Measurements from ENCODE around the gene FOXS1.

FOXS1 gene

GRCh38 chr20:31838646-31839292 is 6.6 kb downstream of the FOXS1 start:
- Histone ChIP-seq H3K4me1 (ENCODE audit: insufficient read depth, low read length) (peaks cover 6% of the 10 kb centered on the region; the same call in 1 of the 2 replicates), H3K27ac (ENCODE audit: low read length) (no peak overlapping the region), H3K9me3 (ENCODE audit: insufficient read depth, low read length, severe bottlenecking) (no peaks in the 10 kb centered on the region), H3K4me3 (ENCODE audit: low read depth in 1 of 2, low read length in 2 of 2) (no peak overlapping the region), H4K20me1 (ENCODE audit: insufficient read depth, low read length) (peaks cover 9% of the 10 kb centered on the region; the same call in 1 of the 2 replicates), H3K27me3 (ENCODE audit: insufficient read depth, low read length, poor library complexity) (no peaks in the 10 kb centered on the region), H3K36me3 (ENCODE audit: insufficient read depth, low read length) (no peaks in the 10 kb centered on the region), H3K9ac (ENCODE audit: low read depth, low read length) (no peak overlapping the region), H3K79me2 (ENCODE audit: insufficient read depth, low read length) (no peaks in the 10 kb centered on the region), H2AFZ (ENCODE audit: low read depth, low read length) (no peak overlapping the region), H3K4me2 (ENCODE audit: insufficient read depth, low read length) (no peak overlapping the region)
- no peak for DNase-seq
- no peak for TF ChIP-seq EZH2 (IDR thresholded peaks at IDR 0.05; ENCODE audit: borderline replicate concordance, low read depth, low read length, severe bottlenecking)
- ATAC-seq (ENCODE audit: insufficient read depth, low read depth), result no peak

DNA sequence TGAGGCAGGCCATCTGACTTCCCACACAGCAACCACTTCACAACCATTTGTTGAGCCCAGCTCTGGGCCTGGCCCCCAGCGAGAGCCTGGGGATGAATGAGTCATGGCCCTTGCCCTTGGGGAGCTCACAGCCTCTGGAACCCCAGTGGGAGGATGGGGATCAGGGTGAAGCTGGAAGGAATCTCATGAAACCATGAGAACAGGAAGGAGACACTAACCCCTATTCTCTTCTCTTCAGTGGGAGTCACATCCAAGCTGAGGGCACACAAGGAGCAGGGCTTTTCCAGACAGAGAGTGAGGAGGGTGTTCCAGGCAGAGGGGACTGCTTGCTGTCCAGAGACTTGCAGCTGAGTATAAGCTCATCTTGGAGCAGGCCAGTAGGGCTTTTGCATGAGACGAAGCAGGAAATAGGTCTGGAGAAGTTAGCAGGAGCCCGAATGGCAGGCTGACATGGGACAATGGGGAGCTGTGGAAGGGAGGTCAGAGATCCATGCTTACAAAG is 7.5 kb downstream of the FOXS1 start:
- Histone ChIP-seq H3K79me2 (ENCODE audit: insufficient read depth, low read length) (no peaks in the 10 kb centered on the region), H2AFZ (ENCODE audit: low read depth, low read length) (no peak overlapping the region), H3K4me2 (ENCODE audit: insufficient read depth, low read length) (no peak overlapping the region), H3K27me3 (ENCODE audit: insufficient read depth, low read length, poor library complexity) (no peaks in the 10 kb centered on the region), H3K4me3 (ENCODE audit: low read depth in 1 of 2, low read length in 2 of 2) (no peak overlapping the region), H3K9me3 (ENCODE audit: insufficient read depth, low read length, severe bottlenecking) (no peaks in the 10 kb centered on the region), H3K27ac (ENCODE audit: low read length) (no peak overlapping the region), H3K4me1 (ENCODE audit: insufficient read depth, low read length) (peaks cover 6% of the 10 kb centered on the region; the same call in 1 of the 2 replicates), H3K36me3 (ENCODE audit: insufficient read depth, low read length) (no peaks in the 10 kb centered on the region), H3K9ac (ENCODE audit: low read depth, low read length) (no peak overlapping the region), H4K20me1 (ENCODE audit: insufficient read depth, low read length) (peaks cover 9% of the 10 kb centered on the region; the same call in 1 of the 2 replicates)
- TF ChIP-seq EZH2 (IDR thresholded peaks at IDR 0.05; ENCODE audit: borderline replicate concordance, low read depth, low read length, severe bottlenecking), result no peak
- DNase-seq (no peak), ATAC-seq (ENCODE audit: insufficient read depth, low read depth) (no peak)

DNA sequence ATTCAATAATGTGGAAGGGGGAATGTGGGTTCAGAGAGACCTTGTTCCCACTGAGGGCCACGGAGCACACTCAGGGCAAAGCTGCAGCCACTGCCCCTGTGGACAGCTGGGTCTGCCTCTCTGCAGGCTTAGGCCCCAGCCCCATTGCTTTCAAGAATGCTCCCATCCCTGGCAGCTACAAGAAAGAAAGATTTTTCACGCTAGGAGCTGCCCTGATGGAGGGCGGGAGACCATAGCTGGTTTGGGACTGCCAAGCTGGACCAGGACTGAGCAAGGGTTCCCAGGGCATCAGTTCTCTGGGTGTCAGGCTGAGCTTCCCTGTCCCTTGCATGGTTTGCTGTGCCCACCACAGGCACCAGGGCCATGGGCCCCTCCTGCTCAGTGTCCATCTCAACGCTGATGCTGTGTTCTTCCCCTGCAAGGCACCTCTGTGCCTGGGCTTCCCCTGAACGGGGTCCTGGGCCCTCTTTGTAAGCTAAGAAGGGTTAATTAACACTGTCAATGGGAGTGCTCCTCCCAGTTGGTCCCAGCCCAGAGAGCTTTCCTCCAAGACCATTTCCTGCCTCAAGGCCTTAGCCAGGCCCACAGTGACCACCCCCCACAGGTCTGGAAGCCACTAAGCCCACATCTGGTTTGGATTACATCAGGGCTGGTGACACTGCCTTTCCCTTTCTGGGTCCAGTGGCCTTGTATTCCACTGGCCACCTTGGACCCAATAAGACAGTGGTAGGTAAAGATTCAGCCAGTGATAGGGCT is 8.4 kb downstream of the FOXS1 start:
- H3K9ac ChIP-seq (ENCODE audit: low read depth, low read length), result no peak overlapping the region
- TF ChIP-seq, protein P1, sequence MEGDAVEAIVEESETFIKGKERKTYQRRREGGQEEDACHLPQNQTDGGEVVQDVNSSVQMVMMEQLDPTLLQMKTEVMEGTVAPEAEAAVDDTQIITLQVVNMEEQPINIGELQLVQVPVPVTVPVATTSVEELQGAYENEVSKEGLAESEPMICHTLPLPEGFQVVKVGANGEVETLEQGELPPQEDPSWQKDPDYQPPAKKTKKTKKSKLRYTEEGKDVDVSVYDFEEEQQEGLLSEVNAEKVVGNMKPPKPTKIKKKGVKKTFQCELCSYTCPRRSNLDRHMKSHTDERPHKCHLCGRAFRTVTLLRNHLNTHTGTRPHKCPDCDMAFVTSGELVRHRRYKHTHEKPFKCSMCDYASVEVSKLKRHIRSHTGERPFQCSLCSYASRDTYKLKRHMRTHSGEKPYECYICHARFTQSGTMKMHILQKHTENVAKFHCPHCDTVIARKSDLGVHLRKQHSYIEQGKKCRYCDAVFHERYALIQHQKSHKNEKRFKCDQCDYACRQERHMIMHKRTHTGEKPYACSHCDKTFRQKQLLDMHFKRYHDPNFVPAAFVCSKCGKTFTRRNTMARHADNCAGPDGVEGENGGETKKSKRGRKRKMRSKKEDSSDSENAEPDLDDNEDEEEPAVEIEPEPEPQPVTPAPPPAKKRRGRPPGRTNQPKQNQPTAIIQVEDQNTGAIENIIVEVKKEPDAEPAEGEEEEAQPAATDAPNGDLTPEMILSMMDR (IDR thresholded peaks at IDR 0.05; ENCODE audit: borderline replicate concordance, extremely low read depth, low read length, poor library complexity, severe bottlenecking), result no peak
- TF ChIP-seq EZH2 (IDR thresholded peaks at IDR 0.05; ENCODE audit: borderline replicate concordance, low read depth, low read length, severe bottlenecking), result no peak
- no peaks in the 10 kb centered on the region for H3K79me2 ChIP-seq (ENCODE audit: insufficient read depth, low read length)
- no peak overlapping the region for H3K4me2 ChIP-seq (ENCODE audit: insufficient read depth, low read length)
- DNase-seq (no peak), ATAC-seq (ENCODE audit: insufficient read depth, low read depth) (no peak)
- no peaks in the 10 kb centered on the region for H3K27me3 ChIP-seq (ENCODE audit: insufficient read depth, low read length, poor library complexity)
- H3K36me3 ChIP-seq (ENCODE audit: insufficient read depth, low read length), result no peaks in the 10 kb centered on the region
- no peak overlapping the region for H2AFZ ChIP-seq (ENCODE audit: low read depth, low read length)
- H4K20me1 ChIP-seq (ENCODE audit: insufficient read depth, low read length), result peaks cover 9% of the 10 kb centered on the region; the same call in 1 of the 2 replicates
- H3K4me3 ChIP-seq (ENCODE audit: low read depth in 1 of 2, low read length in 2 of 2), result no peak overlapping the region
- no peak overlapping the region for H3K27ac ChIP-seq (ENCODE audit: low read length)
- no peaks in the 10 kb centered on the region for H3K9me3 ChIP-seq (ENCODE audit: insufficient read depth, low read length, severe bottlenecking)
- H3K4me1 ChIP-seq (ENCODE audit: insufficient read depth, low read length), result peaks cover 6% of the 10 kb centered on the region; the same call in 1 of the 2 replicates

DNA sequence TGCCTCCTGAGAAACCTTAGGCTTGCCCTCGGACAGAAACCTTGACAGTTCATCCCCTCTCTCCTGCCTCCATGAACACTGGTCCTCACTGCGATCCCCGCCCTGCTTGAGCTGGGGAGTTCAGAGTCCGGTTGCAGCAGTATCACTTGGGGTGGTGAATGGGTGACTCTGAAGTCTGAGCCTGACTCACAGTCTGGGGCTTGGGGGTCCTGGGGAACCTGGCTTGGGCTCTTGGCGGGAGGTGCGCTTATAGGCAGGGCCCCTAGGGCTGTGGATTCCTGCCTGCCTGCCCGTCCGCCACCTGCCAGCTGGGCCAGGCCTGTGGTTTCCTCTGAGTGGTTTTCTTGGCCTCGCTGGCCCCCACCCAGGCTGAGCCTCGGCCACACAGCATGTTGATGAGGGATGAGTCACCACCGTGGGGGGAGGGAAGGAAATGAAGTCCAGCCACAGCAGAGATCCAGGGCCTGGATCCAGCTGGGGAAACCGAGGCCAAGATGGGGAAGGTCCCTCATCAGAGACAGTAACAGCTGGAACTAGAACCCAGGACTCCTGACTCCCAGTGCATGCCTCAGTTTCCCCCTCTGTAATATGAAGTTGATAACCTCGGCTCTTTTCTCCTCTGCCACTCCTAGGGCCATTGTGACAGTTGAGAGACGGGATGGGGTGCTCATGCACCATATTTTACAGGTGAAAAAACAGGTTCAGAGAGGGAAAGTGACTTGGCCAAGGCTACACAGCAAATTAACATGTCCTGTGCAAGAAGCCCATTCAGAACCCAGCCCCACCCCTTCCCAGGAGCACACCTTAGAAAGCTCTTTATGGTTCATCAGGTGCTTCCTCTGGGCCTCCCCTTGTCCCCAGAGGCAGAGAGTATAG is 9.2 kb downstream of the FOXS1 start:
- ATAC-seq (ENCODE audit: insufficient read depth, low read depth) (peak; percentile 78), DNase-seq (peak; percentile 69)
- Histone ChIP-seq H3K4me2 (ENCODE audit: insufficient read depth, low read length) (no peak overlapping the region), H3K4me3 (ENCODE audit: low read depth in 1 of 2, low read length in 2 of 2) (no peak overlapping the region), H3K79me2 (ENCODE audit: insufficient read depth, low read length) (no peaks in the 10 kb centered on the region), H3K9ac (ENCODE audit: low read depth, low read length) (no peak overlapping the region), H2AFZ (ENCODE audit: low read depth, low read length) (no peak overlapping the region), H3K36me3 (ENCODE audit: insufficient read depth, low read length) (no peaks in the 10 kb centered on the region), H3K9me3 (ENCODE audit: insufficient read depth, low read length, severe bottlenecking) (no peaks in the 10 kb centered on the region), H3K27ac (ENCODE audit: low read length) (no peak overlapping the region), H4K20me1 (ENCODE audit: insufficient read depth, low read length) (peaks cover 15% of the 10 kb centered on the region), H3K27me3 (ENCODE audit: insufficient read depth, low read length, poor library complexity) (no peaks in the 10 kb centered on the region), H3K4me1 (ENCODE audit: insufficient read depth, low read length) (peaks cover 6% of the 10 kb centered on the region; the same call in 1 of the 2 replicates)
- TF ChIP-seq, protein P1 (IDR thresholded peaks at IDR 0.05; ENCODE audit: borderline replicate concordance, extremely low read depth, low read length, poor library complexity, severe bottlenecking), result no peak
- TF ChIP-seq EZH2 (IDR thresholded peaks at IDR 0.05; ENCODE audit: borderline replicate concordance, low read depth, low read length, severe bottlenecking), result no peak
